SK-N-SH (cell line): ENCODE data around the gene MTHFD2L.

Experiments
- CTCF ChIP-seq: fragments of 200-600 bp; sonication (generic); IDR thresholded peaks from 2 replicates; pipeline ENCODE4 v1.6.1; 2017; ENCODE audit warnings: antibody characterized with exemption, mild to moderate bottlenecking, moderate library complexity
- POLR2AphosphoS5 ChIP-seq: IDR thresholded peaks from 2 replicates; pipeline ENCODE4 v1.6.1; 2012; ENCODE audit warnings: low read depth, low read length
- RCOR1 ChIP-seq: fragments of 150-350 bp; IDR thresholded peaks from 2 replicates; pipeline ENCODE4 v1.6.1; 2017; ENCODE audit warnings: antibody characterized with exemption, low read length
- RFX5 ChIP-seq: IDR thresholded peaks from 2 replicates; pipeline ENCODE4 v1.6.1; 2012; ENCODE audit warnings: mild to moderate bottlenecking, improper control_type of control experiment, low read length

- TF ChIP-seq CTCF (no peak), RCOR1 (no peak), RFX5 (no peak), POLR2AphosphoS5 (no peak)
These were observed 39.1 kb upstream of the MTHFD2L start for GRCh38 chr4:74118600-74119338.
